ENCODE results near the gene GAB2. TPM values are rescaled to one million over a fixed set of nuclear protein-coding genes. Genes with fewer than 3 reads are reported as not detected.

Gene GAB2
- total and polyA plus RNA-seq, 2 of the 4 experiments (the other 2 are of a cell fraction): 3.3 to 5.9 TPM

- H2BK120ac ChIP-seq (ENCODE audit: low read depth, low read length): no peak overlapping the region
- no peak overlapping the region for H4K8ac ChIP-seq (ENCODE audit: low read depth in 2 of 2, low read length in 2 of 2)
- H3K23ac ChIP-seq (ENCODE audit: low read depth, low read length): no peak overlapping the region
- H3K9ac ChIP-seq (ENCODE audit: low read depth, low read length): no peak overlapping the region
- H3K14ac ChIP-seq (replicated peaks; ENCODE audit: low read depth, low read length): peak overlapping the region; percentile 53; the same call in 1 of the 2 replicates
- POLR2A ChIA-PET (ENCODE audit: unreplicated experiment): no interaction called here
- no peak overlapping the region for H3K4me3 ChIP-seq (ENCODE audit: insufficient read depth, low read depth, low read length)
- H4K5ac ChIP-seq (ENCODE audit: low read depth, low read length): no peak overlapping the region
- intact Hi-C loops (cut with micrococcal nuclease): no loop called here
- H2BK15ac ChIP-seq (ENCODE audit: low read depth, low read length): no peak overlapping the region
- no TSS peak for BruUV-seq (replicated peaks)
- H3K79me1 ChIP-seq (ENCODE audit: low read depth in 1 of 2, low read length in 2 of 2): peaks cover 9 to 35% of the 10 kb centered on the region in 2 experiments; a peak in 3 of 4 replicates
- peak; percentile 35 for DNase-seq
- H3K27ac ChIP-seq (ENCODE audit: insufficient read depth, low read length): no peak overlapping the region
- no peak for ATAC-seq (ENCODE audit: low read depth)
- in situ Hi-C loops (cut with MboI; ENCODE audit: low sequenced_read_pairs): no loop called here
- dilution Hi-C loops (cut with HindIII; ENCODE audit: low sequenced_read_pairs, unreplicated experiment): no loop called here
- H3K4me2 ChIP-seq (ENCODE audit: low read depth, low read length): peak overlapping the region; percentile 64
- no peak overlapping the region for H2BK20ac ChIP-seq (ENCODE audit: low read depth, low read length)
- no peak overlapping the region for H3K4ac ChIP-seq (ENCODE audit: low read depth, low read length)
- no peaks in the 10 kb centered on the region for H3K36me3 ChIP-seq (ENCODE audit: control insufficient read depth, insufficient read depth, low read length)
- no CpG with 5 or more reads among the region's 6 CpGs for WGBS, 2 experiments (ENCODE audit: extremely low coverage in 2 of 2, insufficient read length in 1 of 2)
- H3K9me1 ChIP-seq (ENCODE audit: insufficient read depth, low read length): peaks cover 7% of the 10 kb centered on the region
- H2AFZ ChIP-seq (replicated peaks; ENCODE audit: low read length, poor library complexity): peak overlapping the region; percentile 77
- no peak overlapping the region for H2AK5ac ChIP-seq (ENCODE audit: low read depth, low read length)
- H4K20me1 ChIP-seq (ENCODE audit: insufficient read depth, low read length): peaks cover 7% of the 10 kb centered on the region
- no peaks in the 10 kb centered on the region for H3K27me3 ChIP-seq (ENCODE audit: control insufficient read depth, insufficient read depth, low read length)
- no peak overlapping the region for H3K18ac ChIP-seq (ENCODE audit: low read depth, low read length)
- peaks cover 8% of the 10 kb centered on the region for H3K4me1 ChIP-seq (ENCODE audit: control insufficient read depth, insufficient read depth, low read length)
- H2BK5ac ChIP-seq (ENCODE audit: low read depth, low read length, poor library complexity, severe bottlenecking): no peak overlapping the region
- CTCF ChIA-PET: interaction anchor here (0.6 to 1.1 kb wide), 3 partner anchors 11 to 21 kb away, joined by 3 to 8 read pairs (median 3); no protein-coding TSS in a partner anchor
- H3K56ac ChIP-seq (ENCODE audit: extremely low read depth, insufficient read depth, low read length): no peak overlapping the region
- no peaks in the 10 kb centered on the region for H3K9me3 ChIP-seq (ENCODE audit: control insufficient read depth, insufficient read depth, low read length)
- no peak overlapping the region for H4K91ac ChIP-seq (ENCODE audit: insufficient read depth, low read depth, low read length)
- no peak overlapping the region for H2AK9ac ChIP-seq (replicated peaks; ENCODE audit: low read depth, low read length, poor library complexity)
- TF ChIP-seq SMC3 (IDR thresholded peaks at IDR 0.05; ENCODE audit: low read depth, low read length) (no peak), CEBPB (IDR thresholded peaks at IDR 0.05; ENCODE audit: low read depth, low read length) (no peak), RFX5 (IDR thresholded peaks at IDR 0.05; ENCODE audit: low read depth, low read length) (no peak), ELK1 (IDR thresholded peaks at IDR 0.05; ENCODE audit: borderline replicate concordance, low read depth, low read length) (no peak), NFE2L2 (IDR thresholded peaks at IDR 0.05; ENCODE audit: low read depth, low read length) (no peak), CTCF (conservative IDR thresholded peaks at IDR 0.05; ENCODE audit: low read depth, low read length) (no peak), BHLHE40 (IDR thresholded peaks at IDR 0.05; ENCODE audit: low read depth, low read length) (no peak), FOS (IDR thresholded peaks at IDR 0.05; ENCODE audit: low read depth, low read length) (no peak), MXI1 (IDR thresholded peaks at IDR 0.05; ENCODE audit: borderline replicate concordance, low read depth, low read length) (no peak), MAZ (IDR thresholded peaks at IDR 0.05; ENCODE audit: borderline replicate concordance, low read depth, low read length) (no peak), RAD21 (IDR thresholded peaks at IDR 0.05; ENCODE audit: low read length) (no peak), POLR2A (IDR thresholded peaks at IDR 0.05; ENCODE audit: low read depth, low read length) (no peak), USF2 (IDR thresholded peaks at IDR 0.05; ENCODE audit: low read depth, low read length) (no peak), CHD1 (IDR thresholded peaks at IDR 0.05; ENCODE audit: low read depth, low read length) (no peak), RCOR1 (IDR thresholded peaks at IDR 0.05; ENCODE audit: insufficient replicate concordance, low read length) (no peak), MAFK (IDR thresholded peaks at IDR 0.05; ENCODE audit: low read depth, low read length) (no peak)
These were observed 107.1 kb downstream of the GAB2 start for GRCh38 chr11:78310500-78310909.

All from IMR-90 (cell line).